CD4-positive, alpha-beta T cell treated with Interleukin-2 at 100 ng/mL for 4 hours (primary cell): ENCODE results near the gene ARHGEF10L.

Experiments
- DNase-seq: peaks from one replicate; pipeline ENCODE4 v3.0.0-alpha.2; 2020; ENCODE audit warnings: low spot score

The ARHGEF10L gene

DNA sequence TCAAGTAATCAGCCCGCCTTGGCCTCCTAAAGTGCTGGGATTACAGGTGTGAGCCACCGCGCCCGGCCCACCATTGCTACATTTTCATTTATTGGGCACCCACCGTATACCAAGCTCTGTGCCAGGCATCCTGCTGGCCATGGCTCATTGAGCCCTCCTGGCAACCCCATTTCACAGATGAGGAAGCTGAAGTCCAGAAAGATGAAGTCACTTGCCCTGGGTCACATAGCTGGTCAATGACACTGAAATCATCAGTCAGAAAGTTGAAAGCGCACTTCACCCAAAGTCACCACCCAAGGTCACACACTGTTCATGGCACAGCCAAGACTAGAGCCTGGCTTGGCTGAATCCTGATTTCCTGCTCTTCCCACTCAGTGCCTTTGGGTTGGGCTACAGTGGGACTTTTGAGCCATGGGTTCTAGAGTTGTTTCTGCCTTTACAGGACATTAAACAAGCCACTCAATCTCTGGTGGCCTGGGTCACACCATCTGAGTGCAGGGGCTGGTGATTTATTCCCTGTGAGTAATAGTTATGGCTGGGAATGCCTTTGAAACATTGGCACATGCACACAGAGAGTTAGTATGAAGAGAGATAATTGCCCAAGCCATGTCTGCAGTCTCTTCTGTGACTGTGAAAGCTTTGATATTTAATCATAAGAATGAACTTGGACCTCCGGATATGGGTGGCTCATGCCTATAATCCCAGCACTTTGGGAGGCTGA lies 16.0 kb upstream of the ARHGEF10L start:
- DNase-seq = no peak

DNA sequence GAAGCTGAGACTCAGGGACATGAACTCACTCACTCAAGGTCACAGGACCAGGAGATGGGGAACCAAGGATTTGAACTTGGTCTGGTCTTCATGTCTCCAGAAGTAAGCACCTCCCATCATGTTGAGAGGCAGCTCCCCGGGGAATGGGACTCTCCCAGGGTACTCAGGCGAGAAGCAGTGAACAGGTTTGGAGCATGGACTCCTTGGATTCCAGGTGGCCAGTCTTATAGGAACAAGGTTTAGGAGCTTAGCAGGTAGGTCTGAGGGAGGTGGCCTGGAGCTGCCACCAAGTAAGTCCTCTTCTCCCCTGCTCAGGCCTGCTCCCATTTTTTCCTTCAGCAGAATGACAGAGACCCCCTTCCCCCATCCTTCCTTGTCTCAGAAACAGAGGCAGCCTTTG lies 14.9 kb upstream of the ARHGEF10L start:
- no peak for DNase-seq

DNA sequence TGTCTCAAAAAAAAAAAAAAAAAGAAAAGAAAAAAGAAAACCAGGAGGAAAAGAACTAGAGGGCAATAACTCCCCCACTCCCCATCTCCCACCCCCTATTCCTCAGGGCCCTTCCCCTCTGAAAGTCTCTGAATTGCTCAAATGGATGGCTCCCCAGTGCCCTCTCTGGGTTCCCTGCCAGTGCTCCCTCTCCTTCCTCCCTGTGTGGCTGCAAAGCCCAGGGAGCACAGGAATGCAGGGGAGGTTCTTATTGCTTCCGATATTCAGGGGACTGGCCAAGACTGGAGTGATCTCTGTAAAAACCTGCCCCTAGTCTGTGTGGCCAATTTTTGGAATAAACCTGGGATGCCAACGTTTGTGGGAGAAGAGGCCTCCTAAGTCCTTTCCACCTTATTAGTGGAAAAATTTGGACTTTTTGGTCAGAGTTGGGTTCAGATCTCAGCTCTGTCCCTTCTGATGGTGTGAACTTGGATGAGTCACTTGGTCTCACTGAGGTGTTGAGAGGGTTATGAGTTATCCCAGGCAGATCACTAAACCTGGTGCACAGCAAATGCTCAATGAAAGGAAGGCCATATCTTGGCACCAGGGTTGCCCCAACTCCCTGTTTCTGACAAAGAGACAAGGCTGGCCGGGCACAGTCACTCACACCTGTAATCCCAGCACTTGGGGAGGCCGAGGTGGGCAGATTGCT lies 13.4 kb upstream of the ARHGEF10L start:
- DNase-seq = no peak

DNA sequence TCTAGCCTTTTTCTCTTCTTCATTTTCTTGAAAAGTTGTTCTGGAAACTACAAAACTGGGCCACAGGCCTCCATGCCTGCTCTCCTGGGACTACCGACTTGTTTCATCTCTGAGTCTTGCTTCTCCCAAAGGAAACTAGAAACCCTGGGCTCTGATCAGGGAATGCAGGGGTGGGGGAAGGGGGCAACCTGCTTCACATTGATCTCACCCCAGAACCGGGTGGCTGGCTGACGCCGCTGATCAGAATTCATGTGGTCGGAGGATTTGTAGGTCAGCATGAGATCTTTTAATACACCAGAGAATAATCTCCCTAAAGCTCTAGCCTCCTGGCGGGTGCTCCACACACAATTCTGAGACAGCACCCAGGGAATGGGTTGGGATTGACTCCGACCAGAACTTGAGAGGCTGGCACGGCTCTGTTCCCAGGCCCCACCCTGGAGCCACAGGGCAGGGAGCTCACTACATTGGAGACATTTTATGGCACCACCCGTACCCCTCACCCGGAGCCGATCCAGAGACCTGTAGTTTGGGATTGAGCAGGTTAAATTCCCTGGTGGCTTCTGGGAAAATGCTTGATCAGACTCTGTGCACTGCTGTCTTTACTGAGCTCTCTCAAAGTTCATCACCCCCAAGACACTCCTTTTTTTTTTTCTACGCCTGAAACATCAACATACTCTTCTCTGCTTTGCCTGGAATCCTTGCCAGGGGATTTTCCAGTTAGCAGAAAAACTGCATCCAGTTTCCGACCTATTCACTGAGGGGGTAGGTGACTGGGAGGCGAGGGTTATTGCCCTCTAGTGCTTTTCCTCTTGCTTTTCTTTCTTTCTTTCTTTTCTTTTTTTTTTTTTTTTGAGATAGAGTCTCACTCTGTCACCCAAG lies 12.2 kb upstream of the ARHGEF10L start:
- no peak for DNase-seq

DNA sequence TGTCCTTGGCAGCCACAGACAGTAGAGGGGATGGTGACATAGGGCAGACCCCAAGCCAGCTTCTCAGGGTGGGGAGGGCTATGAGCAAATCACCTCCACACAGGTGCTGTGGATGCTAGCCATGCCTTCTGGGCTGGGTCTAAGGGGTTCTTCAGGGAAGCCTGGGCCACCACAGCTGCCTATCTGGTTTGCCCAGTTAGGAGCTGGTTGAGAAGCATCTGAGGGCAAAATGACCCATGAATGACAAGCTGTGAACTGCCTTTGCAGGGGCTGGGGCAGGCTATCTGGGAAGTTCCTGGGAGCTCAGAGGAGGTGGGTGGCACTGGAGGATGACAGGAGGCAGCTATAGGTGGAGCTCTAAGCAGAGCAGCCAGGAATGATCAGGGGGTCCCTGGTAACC lies 10.1 kb upstream of the ARHGEF10L start:
- DNase-seq = no peak

DNA sequence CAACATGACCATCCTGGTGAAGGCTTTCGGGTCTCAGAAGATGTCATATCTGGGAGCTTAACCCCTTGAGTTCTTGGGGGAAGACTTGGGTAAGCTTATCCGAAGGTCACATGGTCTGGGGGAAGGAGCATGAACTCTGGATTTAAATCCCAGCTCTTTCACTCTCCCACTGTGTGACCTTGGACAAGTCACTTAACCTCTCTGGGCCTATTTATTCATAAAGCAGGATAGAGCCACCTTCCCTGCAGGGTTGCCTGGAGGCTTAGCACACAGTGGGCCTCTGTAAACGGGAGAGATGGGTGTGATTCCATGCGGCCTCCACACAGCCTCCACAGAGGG lies 8.2 kb upstream of the ARHGEF10L start:
- no peak for DNase-seq

DNA sequence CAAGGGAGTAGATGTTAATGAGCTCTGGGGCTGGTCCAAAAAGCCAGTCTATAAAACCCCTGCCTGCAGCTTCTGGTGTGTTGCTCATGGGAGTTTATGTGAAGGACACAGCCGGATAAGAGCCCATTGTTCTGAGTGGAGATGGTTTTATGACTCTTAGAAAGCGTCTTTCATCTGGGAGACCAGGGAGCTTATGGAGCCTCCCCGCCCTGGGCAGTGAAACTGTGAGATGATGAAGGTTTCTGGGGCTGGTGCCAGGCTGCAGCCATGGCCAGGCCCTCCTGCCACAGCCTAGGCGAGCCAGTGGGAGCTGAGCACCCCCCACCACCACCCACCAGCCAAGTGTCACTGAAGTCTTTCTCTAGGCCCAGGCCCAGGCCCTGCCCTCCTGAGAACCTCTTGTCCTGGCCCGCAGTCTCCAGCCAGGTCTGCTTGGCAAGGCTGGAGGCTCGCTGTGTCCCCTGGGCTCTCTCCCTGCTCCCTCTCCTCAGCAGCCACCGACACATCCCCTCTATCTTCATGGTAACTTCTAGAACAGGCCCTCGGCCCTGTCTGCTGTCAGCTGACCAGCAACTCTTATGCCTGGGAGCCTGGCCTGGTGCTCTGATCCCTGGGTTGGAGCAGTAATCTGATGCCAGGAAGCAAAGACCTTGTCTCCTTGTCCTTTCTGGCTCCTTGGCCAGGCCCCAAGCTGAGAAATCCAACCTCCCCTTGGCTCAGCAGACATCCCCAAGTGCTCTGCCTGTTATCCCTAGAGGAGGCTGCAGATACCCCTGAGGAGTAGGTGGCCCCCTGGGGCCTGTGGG lies 7.6 kb upstream of the ARHGEF10L start:
- no peak for DNase-seq

DNA sequence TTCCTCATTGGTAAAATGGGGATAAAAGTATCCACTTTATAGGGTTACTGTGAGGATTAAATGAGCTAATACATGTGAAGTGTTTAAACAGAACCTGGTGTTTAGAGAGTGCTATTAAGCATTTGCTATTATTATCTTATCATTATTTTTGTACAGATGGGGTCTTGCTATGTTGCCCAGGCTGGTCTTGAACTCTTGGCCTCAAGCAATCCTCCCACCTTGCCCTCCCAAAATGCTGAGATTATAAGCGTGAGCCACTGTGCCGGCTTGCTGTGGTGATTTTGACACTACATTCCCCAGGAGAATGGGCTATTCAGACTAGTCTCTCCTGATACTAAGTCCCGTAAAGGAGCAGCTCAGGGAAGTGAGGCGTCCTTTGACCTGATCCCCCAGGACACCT lies 6.3 kb upstream of the ARHGEF10L start:
- DNase-seq = no peak

DNA sequence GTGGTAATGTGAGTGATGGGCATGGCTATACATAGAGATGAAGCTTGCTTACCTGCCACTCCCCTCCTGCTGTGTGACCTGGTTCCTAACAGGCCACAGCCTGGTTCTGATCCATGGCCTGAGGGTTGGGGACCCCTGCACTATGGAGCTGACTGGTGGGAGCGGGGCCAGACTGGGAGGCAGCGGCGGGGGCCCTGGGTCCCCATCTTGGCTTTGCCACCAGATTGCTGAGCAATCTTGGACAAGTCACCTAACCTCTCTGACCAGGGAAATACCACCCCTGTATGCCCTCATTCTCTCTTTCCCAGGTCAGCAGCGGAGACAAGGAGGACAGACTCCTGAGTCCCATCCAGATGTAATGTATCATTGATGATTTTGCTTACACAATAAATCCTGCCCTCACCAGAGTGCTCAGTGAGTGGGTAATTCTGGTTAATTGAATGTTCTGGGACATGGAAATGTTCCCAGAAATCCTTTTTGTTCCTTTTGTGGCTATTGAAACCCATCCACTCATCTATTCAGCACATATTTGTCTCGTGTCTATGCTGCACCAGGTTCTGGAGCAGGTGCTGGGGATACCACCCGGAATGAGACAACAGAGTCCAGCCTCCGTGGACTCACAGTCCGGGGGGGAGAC lies 4.1 kb upstream of the ARHGEF10L start:
- DNase-seq = no peak

DNA sequence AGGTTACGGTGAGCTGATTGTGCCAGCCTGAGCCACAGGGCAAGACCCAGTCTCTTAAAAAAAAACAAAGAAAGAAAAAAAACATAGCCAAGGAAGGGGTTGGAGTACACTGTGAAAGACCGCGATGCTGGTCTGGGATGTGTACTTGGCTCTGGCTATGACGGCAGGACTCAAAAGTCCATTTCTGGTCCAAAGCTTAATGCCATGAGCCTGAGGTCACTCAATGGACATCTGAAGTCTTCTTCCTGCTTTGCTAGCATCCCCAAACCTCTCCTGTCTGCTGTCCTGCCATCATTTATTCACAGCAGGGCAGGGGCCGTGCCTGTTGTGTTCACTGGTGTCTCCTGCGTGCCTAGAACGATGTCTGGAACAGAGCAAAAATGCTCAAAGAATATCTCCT lies 1.5 kb upstream of the ARHGEF10L start:
- no peak for DNase-seq

DNA sequence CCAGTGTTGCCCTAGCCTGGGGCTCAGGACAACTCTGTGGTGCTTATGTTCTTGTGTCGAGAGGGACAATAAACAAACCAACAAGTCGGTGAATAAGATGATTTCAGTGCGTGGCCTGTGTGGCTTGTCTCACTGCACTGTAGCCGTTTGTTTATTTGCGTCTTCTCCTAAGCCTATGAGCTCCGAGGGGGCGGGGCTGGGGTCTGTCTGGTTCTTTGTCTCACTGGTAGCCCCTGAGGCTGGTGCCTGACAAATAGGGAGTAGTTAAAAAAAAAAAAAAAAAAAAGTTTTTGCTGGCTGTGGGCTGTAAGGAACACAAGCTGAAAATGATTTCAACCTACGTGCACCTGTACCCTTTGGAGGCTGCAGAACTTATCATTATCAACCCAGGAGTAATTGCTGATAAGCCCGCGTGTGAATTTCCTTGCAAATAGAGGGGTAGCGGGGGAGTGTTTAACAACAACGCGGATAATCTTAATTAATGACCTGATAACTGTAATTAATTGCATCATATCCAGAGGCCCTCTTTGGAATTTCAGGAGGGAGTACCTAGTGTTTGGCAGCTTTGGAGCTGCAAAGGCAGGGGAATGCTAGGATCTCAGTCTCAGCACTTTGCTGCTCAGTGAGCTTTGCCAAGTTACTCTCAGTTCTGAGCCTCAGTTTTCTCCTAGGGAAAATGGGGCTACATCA lies 925 bp upstream of the ARHGEF10L start:
- DNase-seq = no peak

DNA sequence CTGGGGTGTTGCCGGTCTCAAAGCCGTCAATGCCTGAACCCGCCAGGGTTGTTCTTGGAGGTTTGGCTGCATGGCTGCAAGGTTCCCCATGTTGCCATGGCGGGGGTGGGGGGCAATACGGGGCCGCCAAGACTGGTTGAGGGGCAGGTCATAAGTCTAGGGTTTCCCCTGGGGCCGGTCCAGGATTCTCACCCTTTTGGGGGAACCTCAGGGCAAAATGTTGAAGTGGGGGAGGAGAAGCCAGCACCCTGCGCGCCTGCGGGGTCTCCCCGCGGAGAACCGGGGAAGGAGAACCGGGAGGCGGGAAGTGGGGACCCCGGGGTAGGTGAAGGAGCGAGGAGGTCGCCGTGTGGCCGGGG lies 401 bp upstream of the ARHGEF10L start:
- DNase-seq = no peak

DNA sequence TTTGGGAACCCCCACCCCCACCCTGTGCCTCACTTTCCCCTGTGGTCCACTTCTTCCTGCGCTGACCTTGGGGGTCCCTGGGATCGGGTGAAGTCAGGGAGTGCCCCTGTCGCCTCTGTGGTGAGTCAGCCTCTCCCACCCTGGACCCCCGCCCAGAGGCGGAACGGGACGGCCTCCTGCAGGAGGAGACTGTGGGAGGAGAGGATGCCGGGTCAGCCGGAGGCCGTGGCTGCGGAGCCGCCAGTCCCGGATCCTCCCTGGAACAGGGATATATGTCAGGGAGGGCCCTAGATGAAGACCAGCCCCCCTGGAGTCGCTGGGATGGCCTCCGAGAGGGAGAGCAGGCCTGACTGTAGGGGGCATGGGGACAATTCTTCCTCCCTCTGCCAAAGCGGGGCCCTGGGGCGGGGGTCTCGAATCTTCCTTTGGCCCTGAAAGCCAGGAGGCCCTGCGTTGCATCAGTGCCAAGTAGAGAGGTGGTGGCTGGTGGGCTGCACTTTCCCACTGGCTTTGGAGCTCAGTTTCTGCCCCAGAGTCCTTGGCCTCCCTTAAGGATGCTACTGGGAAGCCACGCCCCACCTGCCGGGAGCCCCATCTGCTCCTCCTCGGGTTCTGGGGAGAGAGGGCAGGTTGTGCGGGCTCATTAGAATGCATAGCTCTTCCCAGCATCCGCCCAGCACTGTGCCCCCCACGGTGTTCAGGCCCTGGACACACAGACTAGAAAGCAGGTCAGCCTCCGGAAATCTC lies 930 bp downstream of the ARHGEF10L start:
- DNase-seq = no peak

DNA sequence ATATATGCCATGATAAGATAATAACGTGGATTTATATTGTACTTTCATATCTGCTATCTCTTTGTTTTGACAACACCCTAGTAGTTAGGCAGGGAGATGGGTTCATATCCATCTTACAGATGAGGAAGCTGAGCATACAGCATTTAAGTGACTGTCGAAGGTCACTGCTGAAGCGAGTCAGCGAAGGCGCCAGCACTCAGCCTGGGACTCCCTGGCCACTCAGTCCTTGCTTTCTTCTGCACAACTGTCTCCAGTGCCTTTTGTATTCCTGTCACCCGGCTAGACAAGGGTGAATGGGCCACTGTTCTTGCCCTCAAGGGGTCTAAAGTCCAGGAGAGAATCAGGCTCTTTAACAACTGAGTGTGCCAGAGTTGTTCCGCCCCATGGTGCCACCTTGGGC lies 3.1 kb downstream of the ARHGEF10L start:
- no peak for DNase-seq

DNA sequence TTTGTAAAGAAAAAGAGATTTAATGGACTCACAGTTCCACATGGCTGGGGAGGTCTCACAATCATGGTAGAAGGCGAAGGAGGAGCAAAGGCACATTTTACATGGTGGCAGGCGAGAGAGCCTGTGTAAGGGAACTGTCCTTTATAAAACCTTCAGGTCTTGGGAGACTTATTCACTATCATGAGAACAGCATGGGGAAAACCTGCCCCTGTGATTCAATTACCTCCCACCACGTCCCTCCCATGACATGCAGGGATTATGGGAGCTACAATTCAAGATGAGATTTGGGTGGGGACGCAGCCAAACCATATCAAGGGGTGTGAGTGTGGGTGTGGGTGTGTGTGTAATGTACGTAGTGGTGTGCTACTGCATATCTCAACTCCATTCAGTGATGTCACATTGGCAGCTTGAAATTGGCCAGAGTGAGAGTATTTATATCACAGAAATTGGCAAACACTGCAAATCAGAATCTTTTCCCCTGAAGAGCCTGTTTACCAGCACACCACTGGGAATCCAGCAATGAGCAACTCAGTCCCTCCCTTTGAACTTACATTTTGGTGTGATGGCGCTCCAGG lies 5.4 kb downstream of the ARHGEF10L start:
- no peak for DNase-seq

DNA sequence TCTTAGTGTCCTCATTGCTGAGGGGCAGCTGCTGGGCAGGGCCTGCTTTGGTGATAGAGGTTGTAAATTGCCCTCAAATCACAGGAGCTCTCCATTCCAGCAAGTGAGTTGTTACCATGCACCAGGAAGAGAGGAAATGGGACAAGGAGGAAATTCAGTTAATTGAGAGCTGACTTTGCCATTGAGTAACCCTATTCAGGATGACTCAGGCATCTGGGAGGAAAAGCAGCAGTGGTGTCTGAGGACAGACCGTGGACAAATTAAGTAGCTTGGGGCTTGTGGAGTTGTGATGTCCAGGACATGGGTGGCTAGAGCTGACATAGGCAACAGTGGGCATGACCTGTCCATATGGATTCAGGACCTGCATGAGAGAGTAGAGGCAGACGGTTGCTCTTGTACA lies 5.9 kb downstream of the ARHGEF10L start:
- DNase-seq = no peak

DNA sequence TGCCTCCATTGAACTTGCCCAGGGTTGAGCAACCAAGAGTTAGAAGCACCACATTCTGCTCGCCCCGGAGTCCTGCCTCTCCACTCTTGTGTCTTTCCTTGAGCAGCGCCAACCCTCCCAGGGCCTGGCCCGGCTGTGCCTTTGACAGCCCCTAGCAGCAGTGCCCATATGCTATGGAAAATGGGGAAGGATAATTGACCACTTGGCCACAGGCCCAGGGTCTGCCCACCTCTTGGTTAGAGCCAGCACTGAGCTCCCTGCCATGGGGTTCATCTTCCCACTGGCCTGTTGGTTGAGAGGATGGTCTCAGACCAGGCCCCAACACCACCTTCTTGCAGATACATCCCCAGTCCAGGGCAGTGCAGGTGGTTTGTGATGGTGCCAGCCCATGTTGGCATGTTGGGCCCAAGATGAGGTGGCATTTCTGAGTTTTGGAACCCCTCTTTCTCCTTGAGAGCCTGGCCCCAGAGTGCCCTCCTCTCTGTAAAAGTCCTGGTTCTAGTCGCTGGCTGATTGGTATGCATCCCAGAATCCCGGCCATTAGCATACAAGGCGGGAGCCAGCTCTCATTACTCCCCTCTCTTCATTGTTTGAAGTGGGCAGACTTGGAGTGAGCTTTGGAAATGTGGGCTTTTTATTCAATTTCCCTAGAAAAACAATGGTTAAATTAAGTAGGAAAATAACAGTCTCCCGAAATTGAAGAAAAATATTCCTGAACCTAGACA lies 7.6 kb downstream of the ARHGEF10L start:
- no peak for DNase-seq

DNA sequence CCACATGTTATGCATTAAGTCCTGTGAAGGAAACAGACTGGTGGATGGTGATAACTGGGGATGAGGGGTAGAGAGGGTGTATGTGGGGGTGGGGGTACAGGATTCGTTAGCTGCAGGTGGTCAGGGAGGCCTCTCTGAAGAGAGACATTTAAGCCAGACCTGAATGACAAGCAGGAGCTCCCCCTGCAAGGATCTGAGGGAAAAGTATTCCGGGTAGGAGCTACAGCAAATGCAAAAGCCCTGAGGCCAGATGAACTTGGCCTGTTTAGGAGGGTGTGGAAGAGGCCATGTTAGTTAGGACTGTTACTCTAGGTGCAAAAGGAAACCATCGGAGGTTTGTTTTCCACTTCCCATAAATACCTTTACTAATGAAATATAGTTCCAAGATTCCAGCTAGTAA lies 9.9 kb downstream of the ARHGEF10L start:
- DNase-seq = no peak
